Vagina (tissue), 2 donors: ENCODE measurements around the gene RAPGEFL1. TPM values are rescaled to one million over a fixed set of nuclear protein-coding genes. Genes with fewer than 3 reads are reported as not detected.

Experiments
- DNase-seq, 2 donors: peaks; one replicate each; pipeline ENCODE4 v3.0.0-alpha.2; 2017; ENCODE audit errors: extremely low spot score in 2 of 2
- H3K27ac ChIP-seq: fragments of 200-600 bp; sonication (generic); one replicate; pipeline ENCODE4 v1.5.1; 2019
- H3K27me3 ChIP-seq: fragments of 200-600 bp; sonication (generic); one replicate; pipeline ENCODE4 v1.5.1; 2019
- H3K36me3 ChIP-seq, 2 donors: fragments of 200-600 bp; sonication (generic); one replicate each; pipeline ENCODE4 v1.5.1; 2017 to 2019
- H3K4me1 ChIP-seq: fragments of 200-600 bp; sonication (generic); one replicate; pipeline ENCODE4 v1.5.1; 2019
- H3K4me3 ChIP-seq, 2 donors: fragments of 200-600 bp; sonication (generic); 1 replicate in 1 of 2; 2 replicates in 1 of 2; pipeline ENCODE4 v1.5.1; 2016 to 2019
- H3K9me3 ChIP-seq: fragments of 200-600 bp; sonication (generic); one replicate; pipeline ENCODE4 v1.5.1; 2019
- CTCF ChIP-seq, 3 experiments: fragments of 450-650 bp in 2 of 3; fragments of 200-600 bp in 1 of 3; sonication (generic) in 1 of 3; IDR thresholded peaks; one replicate each; pipeline ENCODE4 v1.5.1; 2017 to 2019; ENCODE audit warnings: antibody characterized with exemption in 3 of 3, mild to moderate bottlenecking in 2 of 3, moderate library complexity in 2 of 3
- POLR2A ChIP-seq, 2 donors: fragments of 450-650 bp; IDR thresholded peaks; one replicate each; pipeline ENCODE4 v1.6.1; 2017; ENCODE audit warnings: antibody characterized with exemption in 2 of 2, mild to moderate bottlenecking in 2 of 2, moderate library complexity in 2 of 2
- POLR2AphosphoS5 ChIP-seq, 2 donors: sonication (generic); formaldehyde crosslinking; IDR thresholded peaks; one replicate each; pipeline ENCODE4 v1.9.0; 2017; ENCODE audit warnings: antibody characterized with exemption in 2 of 2, mild to moderate bottlenecking in 2 of 2, low read depth in 1 of 2; ENCODE audit not compliant: insufficient read depth in 1 of 2
- intact Hi-C: fragments of 100-400 bp; cut with DNase I; formaldehyde crosslinking; loops from one replicate; pipeline ENCODE4 v1.15.1; 2023
- total RNA-seq: library from RNA; depleted of rRNA; stranded (reverse); fragments of >200 nt; gene quantifications from one replicate; pipeline ENCODE4 v1.2.3, GENCODE V29; 2016

Gene RAPGEFL1
- total RNA-seq, 1 donor from 2014 or later: 144 TPM

- H3K27ac ChIP-seq: no peak overlapping the region
- no peaks in the 10 kb centered on the region for H3K27me3 ChIP-seq
- H3K9me3 ChIP-seq: no peaks in the 10 kb centered on the region
- H3K4me3 ChIP-seq: no peak overlapping the region
- no peak for TF ChIP-seq POLR2AphosphoS5 (IDR thresholded peaks at IDR 0.05; ENCODE audit: insufficient read depth in 1 of 2, low read depth in 1 of 2)
- TF ChIP-seq POLR2A (IDR thresholded peaks at IDR 0.05): no peak
- TF ChIP-seq CTCF (IDR thresholded peaks at IDR 0.05): no peak
- peaks cover 18% of the 10 kb centered on the region for H3K4me1 ChIP-seq
- H3K36me3 ChIP-seq: peaks cover 0 to 48% of the 10 kb centered on the region in 2 donors
- intact Hi-C loops: no loop called here
- DNase-seq: no peak
Observed at GRCh38 chr17:40151414-40151963, 25.8 kb upstream of the RAPGEFL1 start.

GRCh38 chr17:40153603-40154236 lies 23.6 kb upstream of the RAPGEFL1 start:
- DNase-seq: no peak
- Histone ChIP-seq H3K4me1 (peaks cover 14% of the 10 kb centered on the region), H3K9me3 (no peaks in the 10 kb centered on the region), H3K36me3 (peaks cover 0 to 39% of the 10 kb centered on the region in 2 donors), H3K4me3 (no peak overlapping the region), H3K27me3 (no peaks in the 10 kb centered on the region), H3K27ac (no peak overlapping the region)
- TF ChIP-seq POLR2AphosphoS5 (IDR thresholded peaks at IDR 0.05; ENCODE audit: insufficient read depth in 1 of 2, low read depth in 1 of 2) (no peak), CTCF (IDR thresholded peaks at IDR 0.05) (no peak), POLR2A (IDR thresholded peaks at IDR 0.05) (no peak)
- intact Hi-C loops: no loop called here

GRCh38 chr17:40157973-40158372 lies 19.3 kb upstream of the RAPGEFL1 start:
- peaks cover 0 to 54% of the 10 kb centered on the region in 2 donors for H3K36me3 ChIP-seq

GRCh38 chr17:40158438-40159013 lies 18.7 kb upstream of the RAPGEFL1 start:
- Histone ChIP-seq H3K27ac (peak overlapping the region; percentile 24), H3K36me3 (peaks cover 0 to 56% of the 10 kb centered on the region in 2 donors), H3K4me1 (peaks cover 14% of the 10 kb centered on the region), H3K27me3 (no peaks in the 10 kb centered on the region), H3K4me3 (no peak overlapping the region), H3K9me3 (no peaks in the 10 kb centered on the region)
- DNase-seq: no peak
- TF ChIP-seq POLR2A (IDR thresholded peaks at IDR 0.05) (no peak), CTCF (IDR thresholded peaks at IDR 0.05) (no peak), POLR2AphosphoS5 (IDR thresholded peaks at IDR 0.05; ENCODE audit: insufficient read depth in 1 of 2, low read depth in 1 of 2) (no peak)
- intact Hi-C loops: no loop called here

More at GRCh38 chr17:40157973-40158372, 19.3 kb upstream of the RAPGEFL1 start:
- Histone ChIP-seq H3K4me3 (no peak overlapping the region), H3K4me1 (peaks cover 14% of the 10 kb centered on the region), H3K27me3 (no peaks in the 10 kb centered on the region), H3K27ac (peak overlapping the region; percentile 24), H3K9me3 (no peaks in the 10 kb centered on the region)
- TF ChIP-seq POLR2A (IDR thresholded peaks at IDR 0.05) (no peak), CTCF (IDR thresholded peaks at IDR 0.05) (no peak), POLR2AphosphoS5 (IDR thresholded peaks at IDR 0.05; ENCODE audit: insufficient read depth in 1 of 2, low read depth in 1 of 2) (no peak)
- DNase-seq: no peak
- intact Hi-C loops: no loop called here

- H3K4me1 ChIP-seq: peaks cover 14% of the 10 kb centered on the region
- no peak overlapping the region for H3K27ac ChIP-seq
- TF ChIP-seq CTCF (IDR thresholded peaks at IDR 0.05): no peak
- TF ChIP-seq POLR2A (IDR thresholded peaks at IDR 0.05): no peak
- TF ChIP-seq POLR2AphosphoS5 (IDR thresholded peaks at IDR 0.05; ENCODE audit: insufficient read depth in 1 of 2, low read depth in 1 of 2): no peak
- intact Hi-C loops: no loop called here
- no peaks in the 10 kb centered on the region for H3K9me3 ChIP-seq
- H3K36me3 ChIP-seq: peaks cover 0 to 57% of the 10 kb centered on the region in 2 donors
- H3K27me3 ChIP-seq: no peaks in the 10 kb centered on the region
- no peak overlapping the region for H3K4me3 ChIP-seq
- no peak for DNase-seq
Observed at GRCh38 chr17:40159456-40159855, 17.8 kb upstream of the RAPGEFL1 start.
